ENCODE measurements around the gene FAM110D. TPM values are rescaled to one million over a fixed set of nuclear protein-coding genes. Genes with fewer than 3 reads are reported as not detected.

FAM110D gene
- total and polyA plus RNA-seq, 2 experiments from 2014 or later = 0.24 to 0.39 TPM

GRCh38 chr1:26125946-26126320 lies 32.9 kb upstream of the FAM110D start:
- H3K27ac ChIP-seq (ENCODE audit: low read depth) = no peak overlapping the region

More at GRCh38 chr1:26125946-26126320, 32.9 kb upstream of the FAM110D start:
- Mint-ChIP-seq H3K4me3 (no peak overlapping the region), H3K36me3 (ENCODE audit: low read depth) (no peaks in the 10 kb centered on the region), H3K9me3 (no peaks in the 10 kb centered on the region), H3K27ac (no peak overlapping the region), H3K27me3 (ENCODE audit: insufficient read depth, low read depth, poor library complexity) (no peaks in the 10 kb centered on the region), H3K4me1 (peaks cover 10% of the 10 kb centered on the region; the same call in 2 of the 3 replicates)
- H3K4me3 ChIP-seq = no peak overlapping the region
- no peak for TF ChIP-seq ZNF462 (CRISPR knock-in tag; IDR thresholded peaks at IDR 0.05)
- no peak for TF ChIP-seq REST (IDR thresholded peaks at IDR 0.05; ENCODE audit: unreplicated experiment)
- TF ChIP-seq JUNB (IDR thresholded peaks at IDR 0.05; ENCODE audit: unreplicated experiment) = no peak
- TF ChIP-seq EZH2 (IDR thresholded peaks at IDR 0.05; ENCODE audit: low read depth, unreplicated experiment) = no peak
- no peak for TF ChIP-seq POLR2AphosphoS5 (IDR thresholded peaks at IDR 0.05; ENCODE audit: low read depth)
- TF ChIP-seq STAT1 (IDR thresholded peaks at IDR 0.05; ENCODE audit: unreplicated experiment) = no peak
- no peak for TF ChIP-seq EZH2phosphoT487 (IDR thresholded peaks at IDR 0.05; ENCODE audit: unreplicated experiment)
- no peak for TF ChIP-seq NANOG (IDR thresholded peaks at IDR 0.05; ENCODE audit: borderline replicate concordance)
- H3K79me2 ChIP-seq (replicated peaks; ENCODE audit: insufficient read depth) = no peaks in the 10 kb centered on the region
- DNase-seq (ENCODE audit: low spot score) (no peak), ATAC-seq (no peak)
- no peak overlapping the region for H3K4me2 ChIP-seq
- no peaks in the 10 kb centered on the region for H3F3A ChIP-seq (replicated peaks; ENCODE audit: low read depth)
- H3K27me3 ChIP-seq (ENCODE audit: insufficient read depth) = no peaks in the 10 kb centered on the region
- H2AFZ ChIP-seq = no peak overlapping the region
- H3K9me2 ChIP-seq (ENCODE audit: insufficient read depth) = no peaks in the 10 kb centered on the region
- no peaks in the 10 kb centered on the region for H3K36me3 ChIP-seq (ENCODE audit: insufficient read depth)
- H4K20me1 ChIP-seq (replicated peaks; ENCODE audit: insufficient read depth) = no peaks in the 10 kb centered on the region
- H3K4me1 ChIP-seq (ENCODE audit: insufficient read depth) = no peaks in the 10 kb centered on the region
